Stomach (tissue), 9 donors: ENCODE results near the gene TMEM107. TPM values are rescaled to one million over a fixed set of nuclear protein-coding genes. Genes with fewer than 3 reads are reported as not detected.

ENCODE experiments used
- DNase-seq, 2 donors: peaks; one replicate each; pipeline versions ENCODE4 v3.0.0 to v3.0.0-alpha.2; 2013 to 2019
- H3K27ac ChIP-seq, 5 donors: fragments of 200-600 bp in 4 of 5; sonication (generic) in 4 of 5; one replicate each; pipeline ENCODE4 v1.5.1; 2013 to 2019; ENCODE audit warnings: mild to moderate bottlenecking in 1 of 5, moderate library complexity in 1 of 5
- H3K27me3 ChIP-seq, 3 donors: fragments of 200-600 bp; sonication (generic); one replicate each; pipeline ENCODE4 v1.5.1; 2017 to 2019; ENCODE audit warnings: mixed run types in 1 of 3
- H3K36me3 ChIP-seq, 4 donors: fragments of 200-600 bp; sonication (generic); 1 replicate in 3 of 4; 2 replicates in 1 of 4; pipeline ENCODE4 v1.5.1; 2016 to 2019
- H3K4me1 ChIP-seq, 4 donors: fragments of 200-600 bp; sonication (generic); one replicate each; pipeline ENCODE4 v1.5.1; 2016 to 2019
- H3K4me3 ChIP-seq, 4 donors: fragments of 200-600 bp; sonication (generic) in 3 of 4; one replicate each; pipeline ENCODE4 v1.5.1; 2016 to 2019; ENCODE audit warnings: mild to moderate bottlenecking in 1 of 4
- H3K9me3 ChIP-seq, 4 donors: fragments of 200-600 bp; sonication (generic); one replicate each; pipeline ENCODE4 v1.5.1; 2016 to 2019
- CTCF ChIP-seq, 7 experiments: fragments of 450-650 bp in 4 of 7; fragments of 200-600 bp in 3 of 7; sonication (generic) in 3 of 7; IDR thresholded peaks; one replicate each; pipeline ENCODE4 v1.5.1; 2016 to 2019; ENCODE audit warnings: antibody characterized with exemption in 7 of 7, control low read depth in 2 of 7, mild to moderate bottlenecking in 1 of 7
- EP300 ChIP-seq: sonication (generic); formaldehyde crosslinking; IDR thresholded peaks from one replicate; pipeline ENCODE4 v1.6.1; 2017; ENCODE audit warnings: antibody characterized with exemption
- POLR2A ChIP-seq, 4 donors: fragments of 450-650 bp; IDR thresholded peaks; one replicate each; pipeline ENCODE4 v1.6.1; 2016; ENCODE audit warnings: antibody characterized with exemption in 4 of 4, control low read depth in 2 of 4, mild to moderate bottlenecking in 1 of 4, moderate library complexity in 1 of 4
- POLR2AphosphoS5 ChIP-seq, 3 donors: sonication (generic); formaldehyde crosslinking; IDR thresholded peaks; one replicate each; pipeline ENCODE4 v1.6.1; 2016; ENCODE audit warnings: antibody characterized with exemption in 3 of 3
- WGBS, 5 donors: extraction: QIAGEN DNeasy Blood & Tissue Kit in 3 of 5; methylation state at CpG; one replicate each; pipeline versions ENCODE4 v1.1.5 to v1.1.7; 2013 to 2018; 5-methylcytosine and 5-hydroxymethylcytosine counted together
- intact Hi-C: fragments of 100-400 bp; cut with DNase I; formaldehyde crosslinking; loops from one replicate; pipeline ENCODE4 v1.15.1; 2023; ENCODE audit warnings: low total_unique reads
- polyA plus RNA-seq, 3 donors: library from polyadenylated mRNA; stranded (reverse); fragments of 200-250 nt; gene quantifications; one replicate each; pipeline ENCODE4 v1.2.3, GENCODE V29; 2013
- total RNA-seq, 5 donors: library from RNA; depleted of rRNA; stranded (reverse); fragments of >200 nt; gene quantifications; one replicate each; pipeline versions ENCODE4 v1.1.0 to v1.2.3, GENCODE V29; 2014 to 2016
- donor health status: healthy with polysubstance abuse.
- donor health status: Bipolar disorder and iron deficiency.
- donor health status: healthy.

Gene TMEM107
- total and polyA plus RNA-seq, 8 donors, result 5.2 to 37.6 (median 9.4) TPM

GRCh38 chr17:8137645-8138373 is 38.4 kb downstream of the TMEM107 start:
- H3K9me3 ChIP-seq, result no peaks in the 10 kb centered on the region
- peak in 1 of 2 donors; percentile 44 for DNase-seq
- TF ChIP-seq CTCF (IDR thresholded peaks at IDR 0.05), result no peak
- no peak for TF ChIP-seq POLR2A (IDR thresholded peaks at IDR 0.05)
- no peak for TF ChIP-seq POLR2AphosphoS5 (IDR thresholded peaks at IDR 0.05)
- TF ChIP-seq EP300, result no peak
- H3K36me3 ChIP-seq, result peaks cover 34 to 36% (median 36%) of the 10 kb centered on the region in 4 donors
- H3K4me3 ChIP-seq, result peak overlapping the region in 2 of 4 donors; percentile 9 to 31
- no peaks in the 10 kb centered on the region for H3K27me3 ChIP-seq
- intact Hi-C loops, result no loop called here
- WGBS, 5 donors, result 23 to 32% (median 30%) methylated on average over 21 of the region's 21 CpGs
- peaks cover 22 to 51% (median 37%) of the 10 kb centered on the region in 4 donors for H3K4me1 ChIP-seq
- H3K27ac ChIP-seq, result peak overlapping the region in 4 of 5 donors; percentile 85 to 100 (median 90)

- intact Hi-C loops, result no loop called here
- H3K4me3 ChIP-seq, result no peak overlapping the region
- WGBS, 5 donors, result 68 to 95% (median 84%) methylated on average over 4 of the region's 4 CpGs
- H3K27me3 ChIP-seq, result peaks cover 0 to 27% (median 0%) of the 10 kb centered on the region in 3 donors
- no peak for DNase-seq
- no peaks in the 10 kb centered on the region for H3K9me3 ChIP-seq
- peaks cover 8 to 14% (median 12%) of the 10 kb centered on the region in 4 donors for H3K4me1 ChIP-seq
- no peak overlapping the region for H3K27ac ChIP-seq
- no peaks in the 10 kb centered on the region for H3K36me3 ChIP-seq
- no peak for TF ChIP-seq POLR2A (IDR thresholded peaks at IDR 0.05)
- no peak for TF ChIP-seq CTCF (IDR thresholded peaks at IDR 0.05)
- no peak for TF ChIP-seq POLR2AphosphoS5 (IDR thresholded peaks at IDR 0.05)
- no peak for TF ChIP-seq EP300
These were observed 42.2 kb downstream of the TMEM107 start for GRCh38 chr17:8133941-8134340.

GRCh38 chr17:8133399-8133798 is 42.8 kb downstream of the TMEM107 start:
- intact Hi-C loops, result no loop called here
- DNase-seq, result no peak
- peaks cover 5 to 10% (median 8%) of the 10 kb centered on the region in 4 donors for H3K4me1 ChIP-seq
- 69 to 79% (median 74%) methylated on average over 12 of the region's 12 CpGs for WGBS, 5 donors
- H3K27ac ChIP-seq, result no peak overlapping the region
- no peaks in the 10 kb centered on the region for H3K9me3 ChIP-seq
- H3K36me3 ChIP-seq, result no peaks in the 10 kb centered on the region
- H3K27me3 ChIP-seq, result peaks cover 0 to 33% (median 5%) of the 10 kb centered on the region in 3 donors
- TF ChIP-seq CTCF (IDR thresholded peaks at IDR 0.05) (no peak), POLR2A (IDR thresholded peaks at IDR 0.05) (no peak), POLR2AphosphoS5 (IDR thresholded peaks at IDR 0.05) (no peak), EP300 (no peak)
- no peak overlapping the region for H3K4me3 ChIP-seq

DNA sequence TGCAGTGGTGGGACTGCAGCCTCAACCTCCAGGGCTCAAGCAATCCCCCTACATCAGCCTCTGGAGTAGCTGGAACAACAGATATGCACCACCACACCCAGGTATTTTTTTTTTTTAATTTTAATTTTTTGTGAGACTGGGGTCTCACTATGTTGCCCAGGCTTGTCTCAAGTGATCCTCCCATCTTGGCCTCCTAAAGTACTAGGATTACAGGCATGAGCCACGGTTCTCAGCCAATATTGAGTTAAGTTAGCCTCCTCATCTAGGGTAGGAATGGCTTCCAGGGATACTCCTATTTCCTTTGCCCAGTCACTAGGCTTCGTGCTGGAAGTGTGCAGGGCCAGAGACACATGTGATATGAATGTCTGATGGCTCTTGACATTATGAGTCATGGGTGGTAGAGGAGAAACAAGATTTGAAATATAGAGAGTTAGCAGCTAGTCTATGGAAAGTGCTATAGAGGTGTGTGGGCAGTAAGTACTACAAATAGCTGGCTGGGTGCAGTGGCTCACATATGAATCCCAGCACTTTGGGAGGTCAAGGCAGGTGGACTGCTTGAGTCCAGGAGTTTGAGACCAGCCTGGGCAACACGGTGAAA is 44.2 kb downstream of the TMEM107 start:
- peaks cover 0 to 47% (median 5%) of the 10 kb centered on the region in 3 donors for H3K27me3 ChIP-seq
- no peaks in the 10 kb centered on the region for H3K36me3 ChIP-seq
- no peaks in the 10 kb centered on the region for H3K9me3 ChIP-seq
- DNase-seq, result no peak
- H3K4me1 ChIP-seq, result peaks cover 4 to 8% (median 6%) of the 10 kb centered on the region in 4 donors
- TF ChIP-seq POLR2AphosphoS5 (IDR thresholded peaks at IDR 0.05) (no peak), EP300 (no peak)
- no peak overlapping the region for H3K4me3 ChIP-seq
- H3K27ac ChIP-seq, result no peak overlapping the region
- intact Hi-C loops, result no loop called here
- WGBS, 5 donors, result 48 to 70% (median 62%) methylated on average over 3 of the region's 3 CpGs
